GM21737 (cell line): ENCODE results near the gene ANKRD33B.
"Not testable (repeated sequence)": the region's sequence is repeated elsewhere in the genome, so short reads cannot be mapped to it uniquely, and the experiment has no call there.

Experiments
- ATAC-seq: cut with Tn5 transposase; IDR thresholded peaks from one replicate; pipeline ENCODE4 v1.9.1; 2021; ENCODE audit warnings: mild to moderate bottlenecking, moderate library complexity; ENCODE audit not compliant: unreplicated experiment

ANKRD33B gene

GRCh38 chr5:10591966-10592365, 28.1 kb downstream of the ANKRD33B start:
- ATAC-seq = no peak

- ATAC-seq = peak; percentile 56
Observed at GRCh38 chr5:10592601-10593000, 28.7 kb downstream of the ANKRD33B start.

- ATAC-seq = no peak
Observed at GRCh38 chr5:10593531-10594181, 29.8 kb downstream of the ANKRD33B start.

- no peak for ATAC-seq
Observed at GRCh38 chr5:10594591-10595210, 30.8 kb downstream of the ANKRD33B start.

DNA sequence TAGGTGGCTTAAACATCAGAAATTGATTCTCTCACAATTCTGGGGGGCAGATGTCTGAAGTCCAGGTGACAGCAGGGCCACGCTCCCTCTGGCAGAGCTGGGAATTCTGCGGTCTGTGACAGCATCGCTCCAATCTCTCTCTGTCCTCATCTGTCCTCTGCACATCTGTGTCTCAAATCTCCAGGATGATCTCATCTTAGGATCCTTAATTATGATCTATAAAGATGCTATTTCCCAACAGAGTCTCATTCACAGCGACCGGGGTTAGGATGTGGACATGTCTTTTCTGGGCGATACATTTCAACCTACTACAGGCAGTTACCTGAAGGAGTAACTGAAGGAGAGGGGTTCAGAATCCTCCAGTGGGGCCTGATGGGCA, 31.4 kb downstream of the ANKRD33B start:
- no peak for ATAC-seq

- ATAC-seq = no peak
Observed at GRCh38 chr5:10595672-10596309, 31.9 kb downstream of the ANKRD33B start.

GRCh38 chr5:10596310-10596703, 32.4 kb downstream of the ANKRD33B start:
- no peak for ATAC-seq

GRCh38 chr5:10596886-10597451, 33.1 kb downstream of the ANKRD33B start:
- no peak for ATAC-seq

DNA sequence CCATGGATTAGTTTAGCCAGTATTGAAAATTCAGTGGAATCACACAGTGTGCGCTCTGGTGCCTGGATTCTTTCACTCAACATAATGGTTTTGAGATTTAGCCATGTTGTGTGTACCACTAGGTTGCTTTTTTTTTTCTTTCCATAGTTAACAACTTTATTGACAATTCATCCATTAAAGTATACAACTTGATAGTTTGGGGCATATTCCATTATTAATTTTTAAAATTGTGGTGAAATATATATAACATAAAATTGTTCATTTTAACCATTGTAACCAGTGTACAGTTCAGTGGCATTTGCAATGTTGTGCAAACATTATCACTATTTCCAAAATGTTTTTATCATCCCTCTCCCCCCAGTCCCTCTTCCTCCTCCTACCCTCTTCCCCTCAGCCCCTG, 35.2 kb downstream of the ANKRD33B start:
- no peak for ATAC-seq

- ATAC-seq = no peak
Observed at GRCh38 chr5:10599862-10600284, 36.0 kb downstream of the ANKRD33B start.

DNA sequence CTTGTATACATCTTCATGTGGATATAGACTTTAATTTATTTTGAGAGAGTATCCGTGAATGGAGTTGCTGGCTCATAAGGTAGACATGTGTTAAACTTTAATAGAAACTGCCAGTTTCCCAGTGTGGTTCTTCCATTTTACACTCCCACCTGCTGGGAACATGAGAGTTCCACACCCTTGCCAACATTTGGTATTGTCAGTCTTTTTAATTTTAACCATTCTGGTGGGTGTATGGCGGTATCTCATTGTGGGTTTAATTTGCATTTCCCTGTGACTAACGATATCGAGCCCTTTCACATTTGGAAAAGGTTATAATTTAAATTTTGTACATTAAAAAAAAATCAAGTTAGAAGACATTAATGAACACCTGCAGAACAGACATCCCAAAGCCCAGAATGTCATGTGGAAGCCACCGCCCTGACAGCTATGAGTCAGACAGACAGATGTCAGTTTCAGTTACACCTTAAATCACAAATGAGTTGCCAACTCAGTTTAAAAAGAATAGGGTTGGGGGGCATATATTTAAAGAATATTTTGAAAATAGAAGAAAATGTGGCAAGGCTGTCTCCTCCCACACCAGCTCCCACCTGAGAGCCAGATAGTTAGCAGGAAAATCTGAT, 36.9 kb downstream of the ANKRD33B start:
- peak; percentile 68 for ATAC-seq

DNA sequence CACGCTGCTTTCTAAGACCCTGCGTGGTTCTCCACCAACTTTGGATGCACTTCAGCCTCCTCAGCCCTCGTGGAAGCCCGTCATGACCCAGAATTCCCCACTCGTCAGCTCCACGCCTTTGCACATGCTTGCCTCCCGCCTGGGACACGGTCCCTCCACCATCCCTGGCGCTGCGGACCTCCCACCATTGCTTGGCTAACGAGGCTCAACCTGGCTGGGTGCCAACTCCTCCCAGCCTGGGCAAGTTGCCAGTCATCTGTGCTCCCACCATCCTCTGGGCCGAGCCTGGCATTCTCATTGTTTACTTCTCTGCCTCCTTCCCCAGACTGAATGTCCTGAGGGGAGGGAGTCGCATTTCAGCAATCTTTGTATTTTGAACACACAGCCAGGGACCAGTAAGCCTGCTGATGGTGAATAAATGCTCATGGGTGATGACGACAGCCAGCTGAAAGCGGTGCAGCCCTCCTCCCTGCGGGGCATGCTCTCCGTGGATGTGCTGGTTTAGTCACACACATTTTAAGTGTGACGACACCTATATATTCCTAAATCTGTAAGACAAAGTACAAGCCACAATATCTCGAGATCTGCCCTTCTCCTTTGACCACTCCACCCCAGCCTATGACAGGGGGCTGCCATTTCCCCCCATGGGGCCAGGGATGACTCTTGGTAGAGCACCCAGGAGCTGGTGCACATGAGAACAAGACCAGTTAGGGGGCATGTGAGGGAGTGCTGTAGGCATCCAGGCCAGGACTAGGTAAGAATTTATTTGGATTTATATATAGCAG, 37.6 kb downstream of the ANKRD33B start:
- ATAC-seq = peak; percentile 39

DNA sequence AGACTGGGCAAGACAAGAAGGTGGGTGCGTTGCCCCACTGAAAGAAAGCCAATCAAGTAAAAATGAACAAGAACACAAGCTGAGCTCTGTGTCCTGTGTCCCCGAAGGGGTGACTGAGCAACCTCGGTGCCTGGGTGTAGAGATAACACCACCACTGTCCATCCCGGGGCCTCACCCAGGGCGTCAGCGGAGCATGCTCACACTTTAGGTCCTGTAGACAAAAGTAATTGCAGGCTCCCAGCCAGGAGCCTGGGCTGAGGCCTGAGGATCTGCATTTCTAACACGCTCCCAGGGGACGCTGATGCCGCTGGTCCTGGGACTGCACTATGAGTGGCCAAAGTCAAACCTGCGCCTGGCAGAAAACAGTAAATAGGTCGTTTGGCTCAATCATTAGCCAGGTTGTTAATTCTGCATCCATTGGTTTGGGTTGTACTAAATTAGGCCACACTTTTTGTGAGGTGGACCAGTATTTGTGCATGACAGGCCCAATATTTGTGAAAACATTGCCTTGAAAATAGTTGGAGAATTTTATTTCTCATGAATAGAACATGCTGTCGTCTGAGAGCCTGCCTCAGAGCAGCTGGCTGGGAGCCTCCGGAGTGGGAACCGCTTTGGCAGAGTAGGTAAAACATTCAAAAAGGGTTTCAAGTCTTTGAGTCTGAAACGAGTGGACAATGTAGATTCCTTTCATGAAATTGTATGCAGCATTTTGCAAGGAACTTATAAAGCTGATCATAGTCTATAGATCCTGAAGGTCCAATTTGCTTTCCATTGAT, 38.3 kb downstream of the ANKRD33B start:
- ATAC-seq = no peak

- no peak for ATAC-seq
Observed at GRCh38 chr5:10604975-10605374, 41.1 kb downstream of the ANKRD33B start.

- ATAC-seq = not testable (repeated sequence)
Observed at GRCh38 chr5:10606632-10607022, 42.8 kb downstream of the ANKRD33B start.

DNA sequence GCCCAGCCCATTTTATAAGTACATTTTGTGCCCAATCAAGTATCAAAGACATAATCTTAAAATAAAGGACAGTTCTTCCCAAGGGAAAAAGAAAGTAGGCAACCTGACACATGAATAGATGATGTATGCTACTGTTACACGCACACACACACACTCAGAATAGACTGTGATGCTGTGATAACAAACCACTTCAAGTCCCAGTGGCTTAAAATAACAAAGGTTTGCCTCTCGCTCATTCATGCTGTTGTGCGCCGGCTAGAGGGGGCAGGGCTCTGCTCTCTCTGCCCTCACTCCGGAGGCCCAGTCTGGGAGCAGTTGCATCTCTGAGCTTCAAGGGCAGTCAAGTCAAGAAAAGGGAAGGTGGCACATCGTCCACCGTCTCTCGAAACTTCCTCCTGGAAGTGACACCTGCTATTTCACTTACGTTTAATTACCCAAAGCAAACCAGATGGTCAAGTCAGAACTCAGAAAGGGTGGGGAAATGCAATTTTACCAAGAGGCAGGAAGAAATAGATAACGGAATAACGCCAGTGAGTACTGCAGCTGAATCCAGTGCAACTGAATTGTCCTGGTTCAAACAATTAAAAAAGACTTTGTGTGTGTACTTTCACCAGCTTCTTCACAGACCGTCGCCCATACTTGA, 43.3 kb downstream of the ANKRD33B start:
- peak; percentile 88 for ATAC-seq

GRCh38 chr5:10607666-10608073, 43.8 kb downstream of the ANKRD33B start:
- ATAC-seq = peak; percentile 62

GRCh38 chr5:10608081-10608480, 44.2 kb downstream of the ANKRD33B start:
- not testable (repeated sequence) for ATAC-seq

GRCh38 chr5:10610058-10610457, 46.2 kb downstream of the ANKRD33B start:
- no peak for ATAC-seq
